CD4-positive, CD25-positive, alpha-beta regulatory T cell (primary cell): ENCODE data around the gene RPS13. TPM values are rescaled to one million over a fixed set of nuclear protein-coding genes. Genes with fewer than 3 reads are reported as not detected.
"Not testable (repeated sequence)": the region's sequence is repeated elsewhere in the genome, so short reads cannot be mapped to it uniquely, and the experiment has no call there.

Source experiments
- ATAC-seq, 2 donors: fragments of 150-1000 bp; cut with Tn5 transposase; one replicate each; pipeline ENCODE4 v1.10.0; 2021; ENCODE audit warnings: low read depth in 2 of 2, moderate number of reproducible peaks in 2 of 2, moderate library complexity in 1 of 2
- DNase-seq, 3 donors: peaks; one replicate each; pipeline versions ENCODE4 v3.0.0 to v3.0.0-alpha.2; 2012 to 2022; ENCODE audit warnings: mixed read lengths in 1 of 3
- H3K27ac ChIP-seq: one replicate; pipeline ENCODE4 v1.7.0; 2013; ENCODE audit warnings: mild to moderate bottlenecking, low read length; ENCODE audit not compliant: insufficient read depth, poor library complexity, severe bottlenecking
- H3K27me3 ChIP-seq: one replicate; pipeline ENCODE4 v1.7.0; 2013; ENCODE audit warnings: low read length; ENCODE audit not compliant: control insufficient read depth, insufficient read depth
- H3K36me3 ChIP-seq: one replicate; pipeline ENCODE4 v1.7.0; 2013; ENCODE audit warnings: mild to moderate bottlenecking, low read length, moderate library complexity; ENCODE audit not compliant: control insufficient read depth, insufficient read depth
- H3K4me1 ChIP-seq: 2 replicates; pipeline ENCODE4 v1.7.0; 2013; ENCODE audit warnings: mild to moderate bottlenecking, low read length; ENCODE audit not compliant: insufficient read depth, control insufficient read depth, poor library complexity, severe bottlenecking
- H3K4me3 ChIP-seq: one replicate; pipeline ENCODE4 v1.7.0; 2013; ENCODE audit warnings: low read depth, mild to moderate bottlenecking, low read length, moderate library complexity
- H3K9me3 ChIP-seq, 2 experiments: 1 replicate in 1 of 2; 2 replicates in 1 of 2; pipeline ENCODE4 v1.7.0; 2013; ENCODE audit warnings: low read length in 2 of 2, mild to moderate bottlenecking in 1 of 2, moderate library complexity in 1 of 2; ENCODE audit not compliant: control insufficient read depth in 2 of 2
- H3K27ac Mint-ChIP-seq, 3 donors: one replicate each; pipeline ENCODE4 v1.8.0; 2020 to 2022; ENCODE audit warnings: mild to moderate bottlenecking in 3 of 3, mixed read lengths in 3 of 3, moderate library complexity in 2 of 3
- H3K27me3 Mint-ChIP-seq: one replicate; pipeline ENCODE4 v1.8.0; 2022; ENCODE audit warnings: mild to moderate bottlenecking, mixed read lengths
- H3K36me3 Mint-ChIP-seq: one replicate; pipeline ENCODE4 v1.8.0; 2020; ENCODE audit warnings: mixed read lengths
- H3K4me1 Mint-ChIP-seq, 4 donors: one replicate each; pipeline ENCODE4 v1.8.0; 2020 to 2022; ENCODE audit warnings: mixed read lengths in 4 of 4, mild to moderate bottlenecking in 1 of 4
- H3K4me3 Mint-ChIP-seq, 4 donors: one replicate each; pipeline ENCODE4 v1.8.0; 2020 to 2022; ENCODE audit warnings: mild to moderate bottlenecking in 4 of 4, mixed read lengths in 4 of 4, moderate library complexity in 3 of 4
- H3K9me3 Mint-ChIP-seq, 7 donors: one replicate each; pipeline ENCODE4 v1.8.0; 2020 to 2022; ENCODE audit warnings: mixed read lengths in 7 of 7, mild to moderate bottlenecking in 3 of 7, moderate library complexity in 2 of 7
- polyA plus RNA-seq, 4 donors: library from polyadenylated mRNA; unstranded; fragments of 300-500 nt; fragmentation: Illumina TruSeq; gene quantifications; one replicate each; pipeline ENCODE4 v1.2.3, GENCODE V29; 2021
- total RNA-seq: library from RNA; stranded (reverse); gene quantifications from one replicate; pipeline ENCODE4 v1.2.3, GENCODE V29; 2022

Gene RPS13
- total and polyA plus RNA-seq, 5 donors from 2014 or later, result 1,120 to 2,526 (median 1,842) TPM

DNA sequence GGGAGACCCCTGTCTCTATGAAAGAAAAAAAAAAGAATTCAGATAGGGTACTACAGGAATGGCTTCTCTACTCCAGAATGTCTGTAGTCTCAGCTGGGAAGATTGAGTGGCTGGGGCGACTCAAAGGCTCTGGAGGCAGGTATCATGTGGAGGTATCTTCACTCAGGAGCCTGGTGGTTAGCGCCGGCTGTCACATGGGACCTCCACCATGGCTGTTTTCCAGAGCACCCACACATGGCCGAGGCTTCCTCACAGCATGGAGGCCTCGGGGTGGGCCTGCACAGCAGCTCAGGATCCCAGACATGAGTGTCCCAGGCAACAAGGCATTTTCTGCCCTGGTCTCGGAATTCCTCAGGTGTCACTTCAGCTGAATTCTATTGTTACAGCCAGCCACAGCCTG, 10.1 kb downstream of the RPS13 start:
- Mint-ChIP-seq H3K9me3 (no peaks in the 10 kb centered on the region), H3K27ac (peak overlapping the region in 2 of 3 donors; percentile 32 to 44), H3K27me3 (no peaks in the 10 kb centered on the region), H3K4me3 (no peak overlapping the region), H3K4me1 (peaks cover 0 to 6% (median 2%) of the 10 kb centered on the region in 4 donors), H3K36me3 (peaks cover 3% of the 10 kb centered on the region)
- DNase-seq, result no peak
- Histone ChIP-seq H3K4me3 (no peak overlapping the region), H3K4me1 (no peaks in the 10 kb centered on the region), H3K27me3 (no peaks in the 10 kb centered on the region), H3K36me3 (no peaks in the 10 kb centered on the region), H3K9me3 (no peaks in the 10 kb centered on the region), H3K27ac (no peak overlapping the region)
- ATAC-seq, result no peak

DNA sequence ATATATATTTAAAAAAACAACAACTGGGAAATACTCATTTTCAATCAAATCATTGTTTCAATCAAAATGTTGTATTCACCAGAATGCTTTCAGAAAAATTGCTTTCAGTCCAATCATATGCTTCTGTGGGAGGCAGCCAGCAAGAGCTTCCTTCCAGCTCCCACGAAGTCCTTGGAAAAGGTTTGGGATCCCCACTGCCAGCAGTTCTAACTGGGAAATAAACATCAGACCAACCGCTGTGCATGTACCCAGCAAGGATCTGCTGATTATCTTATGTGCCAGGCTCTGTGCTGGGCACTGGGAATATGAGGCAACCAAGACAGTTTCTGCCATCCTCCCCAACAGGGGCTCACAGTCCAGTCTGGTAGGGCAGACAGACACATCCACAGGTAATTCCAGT, 10.8 kb downstream of the RPS13 start:
- H3K4me3 ChIP-seq, result no peak overlapping the region
- H3K27me3 Mint-ChIP-seq, result no peaks in the 10 kb centered on the region
- DNase-seq (no peak), ATAC-seq (no peak)
- no peaks in the 10 kb centered on the region for H3K4me1 ChIP-seq
- peaks cover 0 to 6% (median 2%) of the 10 kb centered on the region in 4 donors for H3K4me1 Mint-ChIP-seq
- no peaks in the 10 kb centered on the region for H3K9me3 Mint-ChIP-seq
- H3K36me3 Mint-ChIP-seq, result peaks cover 3% of the 10 kb centered on the region
- H3K27me3 ChIP-seq, result no peaks in the 10 kb centered on the region
- no peaks in the 10 kb centered on the region for H3K9me3 ChIP-seq
- no peak overlapping the region for H3K27ac Mint-ChIP-seq
- H3K36me3 ChIP-seq, result no peaks in the 10 kb centered on the region
- H3K27ac ChIP-seq, result no peak overlapping the region
- H3K4me3 Mint-ChIP-seq, result no peak overlapping the region

DNA sequence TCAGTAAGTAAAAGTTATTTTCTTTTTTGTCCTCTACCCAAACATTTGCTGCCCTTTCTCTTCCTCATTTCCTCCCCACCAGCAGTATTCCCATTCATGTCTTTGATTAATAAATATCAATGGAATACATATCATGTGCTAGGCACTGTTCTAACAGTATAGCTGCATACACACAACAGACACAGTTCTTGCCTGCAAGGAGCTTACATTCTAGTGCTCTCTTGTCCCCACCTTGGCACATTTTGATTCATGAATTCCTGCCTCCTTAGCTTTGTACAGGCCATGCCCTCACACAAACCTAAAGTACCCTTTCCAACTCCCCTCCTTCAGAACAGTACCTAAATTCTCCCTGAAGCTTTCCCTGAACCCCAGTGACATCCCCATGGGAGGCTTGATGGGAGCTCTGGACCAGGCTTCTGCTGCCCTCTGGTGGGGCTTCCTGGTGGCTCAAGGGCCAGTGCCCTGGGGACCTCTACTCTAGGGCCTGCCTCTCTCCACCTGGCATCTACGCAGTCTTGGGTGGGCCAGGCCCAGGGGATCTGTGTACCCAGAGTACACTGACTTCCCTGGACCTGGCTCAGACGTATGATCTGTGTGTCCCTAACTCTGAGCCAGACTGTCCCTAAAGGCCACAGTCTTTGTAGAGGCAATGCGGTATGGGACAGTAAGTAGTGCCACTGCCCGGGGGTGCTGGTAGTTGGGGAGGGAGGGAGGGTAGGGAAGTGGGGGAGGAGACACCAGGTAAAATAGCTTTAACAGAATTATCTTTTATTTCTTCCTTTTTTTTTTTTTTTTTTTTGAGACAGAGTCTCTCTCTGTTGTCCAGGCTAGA, 14.1 kb downstream of the RPS13 start:
- H3K27me3 Mint-ChIP-seq, result no peaks in the 10 kb centered on the region
- no peaks in the 10 kb centered on the region for H3K36me3 ChIP-seq
- ATAC-seq (peak in 1 of 2 donors; percentile 34), DNase-seq (peak in 1 of 3 donors; percentile 32)
- H3K4me3 ChIP-seq, result no peak overlapping the region
- H3K9me3 Mint-ChIP-seq, result no peaks in the 10 kb centered on the region
- no peak overlapping the region for H3K27ac ChIP-seq
- H3K4me3 Mint-ChIP-seq, result no peak overlapping the region
- no peaks in the 10 kb centered on the region for H3K9me3 ChIP-seq
- H3K4me1 ChIP-seq, result no peaks in the 10 kb centered on the region
- H3K27ac Mint-ChIP-seq, result no peak overlapping the region
- H3K27me3 ChIP-seq, result no peaks in the 10 kb centered on the region
- H3K4me1 Mint-ChIP-seq, result no peaks in the 10 kb centered on the region
- no peaks in the 10 kb centered on the region for H3K36me3 Mint-ChIP-seq

DNA sequence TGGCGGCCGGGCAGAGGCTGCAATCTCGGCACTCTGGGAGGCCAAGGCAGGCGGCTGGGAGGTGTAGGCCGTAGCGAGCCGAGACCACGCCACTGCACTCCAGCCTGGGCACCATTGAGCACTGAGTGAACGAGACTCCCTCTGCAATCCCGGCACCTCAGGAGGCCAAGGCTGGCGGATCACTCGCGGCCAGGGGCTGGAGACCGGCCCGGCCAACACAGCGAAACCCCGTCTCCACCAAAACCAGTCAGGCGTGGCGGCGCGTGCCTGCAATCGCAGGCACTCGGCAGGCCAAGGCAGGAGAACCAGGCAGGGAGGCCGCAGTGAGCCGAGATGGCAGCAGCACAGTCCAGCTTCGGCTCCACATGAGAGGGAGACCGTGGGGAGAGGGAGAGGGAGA, 26.3 kb downstream of the RPS13 start:
- not testable (repeated sequence) for H3K27me3 ChIP-seq, ATAC-seq, H3K36me3 Mint-ChIP-seq, H3K4me1 Mint-ChIP-seq, H3K36me3 ChIP-seq, H3K27ac Mint-ChIP-seq, H3K9me3 Mint-ChIP-seq, H3K4me1 ChIP-seq, H3K4me3 Mint-ChIP-seq, H3K9me3 ChIP-seq, DNase-seq, H3K4me3 ChIP-seq, H3K27me3 Mint-ChIP-seq, H3K27ac ChIP-seq

DNA sequence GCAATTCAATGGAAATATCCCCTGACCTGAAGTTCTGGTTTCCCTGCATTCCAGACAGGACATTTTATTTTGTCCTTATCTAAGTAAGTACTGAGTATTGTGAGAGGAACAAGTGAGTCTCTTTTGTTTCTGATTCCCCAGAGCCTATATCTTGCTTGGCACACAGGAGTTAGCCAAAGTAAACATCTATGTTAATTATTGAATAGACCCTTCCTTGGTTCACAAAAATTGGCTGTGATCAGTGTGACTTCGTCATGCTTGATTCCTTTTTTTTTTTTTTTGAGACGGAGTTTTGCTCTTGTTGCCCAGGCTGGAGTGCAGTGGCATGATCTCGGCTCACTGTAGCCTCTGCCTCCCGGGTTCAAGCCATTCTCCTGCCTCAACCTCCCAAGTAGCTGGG, 29.0 kb downstream of the RPS13 start:
- not testable (repeated sequence) for H3K9me3 ChIP-seq, H3K4me3 Mint-ChIP-seq, H3K27me3 ChIP-seq, H3K27me3 Mint-ChIP-seq, H3K4me1 Mint-ChIP-seq, H3K27ac ChIP-seq, H3K4me1 ChIP-seq, H3K36me3 Mint-ChIP-seq, H3K4me3 ChIP-seq, DNase-seq, H3K27ac Mint-ChIP-seq, ATAC-seq, H3K36me3 ChIP-seq, H3K9me3 Mint-ChIP-seq

DNA sequence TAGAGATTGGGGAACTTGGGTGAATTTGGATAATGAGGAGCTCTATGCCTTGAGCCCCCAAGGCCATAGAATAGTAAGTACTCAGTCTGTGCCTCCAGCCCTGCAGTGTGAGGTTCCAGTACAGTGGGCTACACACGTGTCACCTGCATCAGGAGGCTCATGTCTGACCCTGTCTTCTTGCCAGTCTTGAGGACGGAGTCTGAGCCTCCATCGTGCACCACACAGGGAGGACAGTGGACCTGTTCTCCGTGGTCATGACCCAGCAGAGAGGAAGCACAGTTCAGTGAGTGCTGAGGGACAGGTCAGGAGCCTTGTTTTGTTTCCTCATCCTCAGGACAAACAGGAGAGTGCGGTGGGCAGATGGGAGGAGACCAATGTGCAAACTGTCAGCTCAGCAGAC, 30.8 kb downstream of the RPS13 start:
- Histone ChIP-seq H3K27ac (no peak overlapping the region), H3K9me3 (no peaks in the 10 kb centered on the region), H3K4me3 (no peak overlapping the region), H3K36me3 (no peaks in the 10 kb centered on the region), H3K27me3 (no peaks in the 10 kb centered on the region), H3K4me1 (no peaks in the 10 kb centered on the region)
- no peaks in the 10 kb centered on the region for H3K4me1 Mint-ChIP-seq
- no peaks in the 10 kb centered on the region for H3K9me3 Mint-ChIP-seq
- H3K27ac Mint-ChIP-seq, result no peak overlapping the region
- no peak overlapping the region for H3K4me3 Mint-ChIP-seq
- ATAC-seq, result no peak
- peaks cover 5% of the 10 kb centered on the region for H3K27me3 Mint-ChIP-seq
- no peak for DNase-seq
- no peaks in the 10 kb centered on the region for H3K36me3 Mint-ChIP-seq

DNA sequence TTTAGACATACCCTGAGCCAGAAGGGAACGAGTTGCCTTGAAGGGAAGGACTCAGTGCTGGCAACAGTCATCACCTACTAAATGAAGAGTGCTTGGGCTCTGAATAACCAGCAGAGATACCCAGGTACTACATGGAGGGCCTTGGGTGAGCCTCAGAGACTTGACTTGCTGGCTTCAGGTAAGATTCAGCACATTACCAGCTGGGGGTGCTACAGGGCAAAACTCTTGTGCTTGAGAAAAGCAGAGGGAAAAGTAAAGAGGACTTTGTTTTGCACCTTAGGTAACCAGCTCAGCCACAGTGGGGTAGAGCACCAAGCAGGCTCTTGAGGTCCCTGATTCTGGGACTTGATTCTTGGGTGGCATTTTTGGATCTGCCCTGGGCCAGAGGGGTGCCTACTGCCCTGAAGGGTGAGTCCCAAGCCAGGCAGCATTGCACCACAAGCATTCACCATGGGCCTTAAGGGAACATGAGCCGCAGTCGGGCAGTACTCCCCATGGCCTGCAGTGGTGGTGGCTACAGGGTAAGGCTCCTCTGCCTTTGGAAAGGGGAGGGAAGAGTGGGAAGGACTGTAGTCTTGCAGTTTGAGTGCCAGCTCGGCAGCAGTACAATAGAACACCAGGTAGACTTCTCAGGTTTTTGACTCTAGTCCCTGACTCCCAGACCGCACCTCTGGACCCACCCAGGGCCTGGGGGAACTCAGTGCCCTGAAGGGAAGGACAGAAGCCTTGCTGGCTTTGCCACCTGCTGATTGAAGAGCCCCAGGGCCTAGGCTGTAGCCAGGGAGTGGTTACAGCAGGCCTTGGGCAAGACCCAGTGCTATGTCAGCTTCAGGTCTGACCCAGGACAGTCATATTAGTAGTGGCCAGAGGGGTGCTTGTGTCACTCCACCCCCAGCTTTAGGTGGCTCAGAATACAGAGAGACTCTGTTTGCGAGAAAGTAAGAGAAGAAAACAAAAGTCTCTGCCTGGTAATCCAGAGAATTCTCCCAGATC, 40.5 kb downstream of the RPS13 start:
- no peak overlapping the region for H3K27ac ChIP-seq
- Mint-ChIP-seq H3K4me1 (no peaks in the 10 kb centered on the region), H3K27me3 (peaks cover 5% of the 10 kb centered on the region), H3K36me3 (peaks cover 7% of the 10 kb centered on the region), H3K4me3 (no peak overlapping the region), H3K9me3 (peaks cover 0 to 8% (median 1%) of the 10 kb centered on the region in 7 donors), H3K27ac (no peak overlapping the region)
- ATAC-seq, result no peak
- no peak overlapping the region for H3K4me3 ChIP-seq
- no peaks in the 10 kb centered on the region for H3K36me3 ChIP-seq
- H3K27me3 ChIP-seq, result no peaks in the 10 kb centered on the region
- peak in 1 of 3 donors; percentile 17 for DNase-seq
- no peaks in the 10 kb centered on the region for H3K4me1 ChIP-seq
- H3K9me3 ChIP-seq, result no peaks in the 10 kb centered on the region
